Suprapubic skin (tissue), 4 donors: ENCODE measurements around the gene BLTP3A. TPM values are rescaled to one million over a fixed set of nuclear protein-coding genes. Genes with fewer than 3 reads are reported as not detected.
"Not testable (repeated sequence)": the region's sequence is repeated elsewhere in the genome, so short reads cannot be mapped to it uniquely, and the experiment has no call there.

Experiments
- DNase-seq, 2 donors: peaks; one replicate each; pipeline ENCODE4 v3.0.0-alpha.2; 2019; ENCODE audit warnings: low spot score in 2 of 2
- H3K27ac ChIP-seq: fragments of 200-600 bp; sonication (generic); one replicate; pipeline ENCODE4 v1.5.1; 2019
- H3K27me3 ChIP-seq: fragments of 200-600 bp; sonication (generic); one replicate; pipeline ENCODE4 v1.5.1; 2019
- H3K36me3 ChIP-seq: fragments of 200-600 bp; sonication (generic); one replicate; pipeline ENCODE4 v1.5.1; 2019
- H3K4me1 ChIP-seq: fragments of 200-600 bp; sonication (generic); one replicate; pipeline ENCODE4 v1.5.1; 2019
- H3K4me3 ChIP-seq: fragments of 200-600 bp; sonication (generic); one replicate; pipeline ENCODE4 v1.5.1; 2019; ENCODE audit warnings: mild to moderate bottlenecking
- H3K9me3 ChIP-seq: fragments of 200-600 bp; sonication (generic); one replicate; pipeline ENCODE4 v1.5.1; 2019
- EP300 ChIP-seq: sonication (generic); formaldehyde crosslinking; IDR thresholded peaks from one replicate; pipeline ENCODE4 v1.6.1; 2017; ENCODE audit warnings: antibody characterized with exemption
- POLR2A ChIP-seq, 2 donors: fragments of 450-650 bp; IDR thresholded peaks; one replicate each; pipeline ENCODE4 v1.6.1; 2017; ENCODE audit warnings: antibody characterized with exemption in 2 of 2, mild to moderate bottlenecking in 2 of 2, moderate library complexity in 2 of 2
- POLR2AphosphoS5 ChIP-seq, 3 donors: sonication (generic); formaldehyde crosslinking; IDR thresholded peaks; one replicate each; pipeline ENCODE4 v1.6.1; 2017; ENCODE audit warnings: antibody characterized with exemption in 3 of 3
- WGBS: methylation state at CpG from one replicate; pipeline ENCODE4 v1.1.5; 2018; 5-methylcytosine and 5-hydroxymethylcytosine counted together
- total RNA-seq, 4 donors: library from RNA; depleted of rRNA; stranded (reverse); fragments of >200 nt; gene quantifications; one replicate each; pipeline ENCODE4 v1.1.0, GENCODE V29; 2016
- TF ChIP-seq, protein P1 (sequence below), 2 donors: fragments of 200-600 bp in 1 of 2; fragments of 450-650 bp in 1 of 2; sonication (generic) in 1 of 2; IDR thresholded peaks; one replicate each; pipeline ENCODE4 v1.5.1; 2016 to 2019; ENCODE audit warnings: antibody characterized with exemption in 2 of 2, mild to moderate bottlenecking in 1 of 2, moderate library complexity in 1 of 2

BLTP3A gene
- total RNA-seq, 4 donors from 2014 or later, result 6.3 to 12.2 (median 9.0) TPM

- TF ChIP-seq, protein P1, sequence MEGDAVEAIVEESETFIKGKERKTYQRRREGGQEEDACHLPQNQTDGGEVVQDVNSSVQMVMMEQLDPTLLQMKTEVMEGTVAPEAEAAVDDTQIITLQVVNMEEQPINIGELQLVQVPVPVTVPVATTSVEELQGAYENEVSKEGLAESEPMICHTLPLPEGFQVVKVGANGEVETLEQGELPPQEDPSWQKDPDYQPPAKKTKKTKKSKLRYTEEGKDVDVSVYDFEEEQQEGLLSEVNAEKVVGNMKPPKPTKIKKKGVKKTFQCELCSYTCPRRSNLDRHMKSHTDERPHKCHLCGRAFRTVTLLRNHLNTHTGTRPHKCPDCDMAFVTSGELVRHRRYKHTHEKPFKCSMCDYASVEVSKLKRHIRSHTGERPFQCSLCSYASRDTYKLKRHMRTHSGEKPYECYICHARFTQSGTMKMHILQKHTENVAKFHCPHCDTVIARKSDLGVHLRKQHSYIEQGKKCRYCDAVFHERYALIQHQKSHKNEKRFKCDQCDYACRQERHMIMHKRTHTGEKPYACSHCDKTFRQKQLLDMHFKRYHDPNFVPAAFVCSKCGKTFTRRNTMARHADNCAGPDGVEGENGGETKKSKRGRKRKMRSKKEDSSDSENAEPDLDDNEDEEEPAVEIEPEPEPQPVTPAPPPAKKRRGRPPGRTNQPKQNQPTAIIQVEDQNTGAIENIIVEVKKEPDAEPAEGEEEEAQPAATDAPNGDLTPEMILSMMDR (IDR thresholded peaks at IDR 0.05), result no peak
- TF ChIP-seq POLR2A (IDR thresholded peaks at IDR 0.05), result no peak
- no peak for TF ChIP-seq EP300
- no peak for TF ChIP-seq POLR2AphosphoS5 (IDR thresholded peaks at IDR 0.05)
- Histone ChIP-seq H3K27me3 (no peaks in the 10 kb centered on the region), H3K4me3 (no peak overlapping the region), H3K36me3 (no peaks in the 10 kb centered on the region), H3K4me1 (no peaks in the 10 kb centered on the region), H3K27ac (no peak overlapping the region), H3K9me3 (no peaks in the 10 kb centered on the region)
- WGBS, result 66% methylated on average over 3 of the region's 3 CpGs
- no peak for DNase-seq
Observed at GRCh38 chr6:34813028-34813713, 21.3 kb downstream of the BLTP3A start.

- Histone ChIP-seq H3K9me3 (no peaks in the 10 kb centered on the region), H3K4me3 (no peak overlapping the region), H3K36me3 (peaks cover 3% of the 10 kb centered on the region), H3K4me1 (peaks cover 6% of the 10 kb centered on the region), H3K27me3 (no peaks in the 10 kb centered on the region), H3K27ac (no peak overlapping the region)
- TF ChIP-seq EP300 (no peak), POLR2A (IDR thresholded peaks at IDR 0.05) (no peak), POLR2AphosphoS5 (IDR thresholded peaks at IDR 0.05) (no peak)
- TF ChIP-seq, protein P1 (IDR thresholded peaks at IDR 0.05), result no peak
- DNase-seq, result no peak
- 67% methylated on average over 5 of the region's 5 CpGs for WGBS
Observed at GRCh38 chr6:34816635-34817301, 24.9 kb downstream of the BLTP3A start.

- DNase-seq, result no peak
- no peak for TF ChIP-seq EP300
- H3K9me3 ChIP-seq, result no peaks in the 10 kb centered on the region
- H3K27ac ChIP-seq, result no peak overlapping the region
- no peaks in the 10 kb centered on the region for H3K27me3 ChIP-seq
- H3K36me3 ChIP-seq, result peaks cover 6% of the 10 kb centered on the region
- H3K4me3 ChIP-seq, result no peak overlapping the region
- peaks cover 6% of the 10 kb centered on the region for H3K4me1 ChIP-seq
- 77% methylated on average over 1 of the region's 1 CpG for WGBS
Observed at GRCh38 chr6:34817446-34817845, 25.6 kb downstream of the BLTP3A start.

- peaks cover 16% of the 10 kb centered on the region for H3K36me3 ChIP-seq
- H3K4me3 ChIP-seq, DNase-seq, H3K27ac ChIP-seq, H3K9me3 ChIP-seq, H3K27me3 ChIP-seq, H3K4me1 ChIP-seq: not testable (repeated sequence)
- 79% methylated on average over 4 of the region's 4 CpGs for WGBS
Observed at GRCh38 chr6:34818872-34819570, 27.1 kb downstream of the BLTP3A start.

- H3K27ac ChIP-seq, result no peak overlapping the region
Observed at GRCh38 chr6:34819571-34820480, 27.9 kb downstream of the BLTP3A start.

More at GRCh38 chr6:34819571-34820480, 27.9 kb downstream of the BLTP3A start:
- no peaks in the 10 kb centered on the region for H3K27me3 ChIP-seq
- TF ChIP-seq, protein P1 (IDR thresholded peaks at IDR 0.05), result no peak
- TF ChIP-seq POLR2AphosphoS5 (IDR thresholded peaks at IDR 0.05) (no peak), POLR2A (IDR thresholded peaks at IDR 0.05) (no peak), EP300 (no peak)
- H3K36me3 ChIP-seq, result peaks cover 22% of the 10 kb centered on the region
- DNase-seq, result no peak
- WGBS, result 79% methylated on average over 3 of the region's 3 CpGs
- H3K4me1 ChIP-seq, result peaks cover 6% of the 10 kb centered on the region
- H3K9me3 ChIP-seq, result no peaks in the 10 kb centered on the region
- H3K4me3 ChIP-seq, result no peak overlapping the region
